Measurements from ENCODE around the gene PTEN. TPM values are rescaled to one million over a fixed set of nuclear protein-coding genes. Genes with fewer than 3 reads are reported as not detected.
"Not testable (repeated sequence)": the region's sequence is repeated elsewhere in the genome, so short reads cannot be mapped to it uniquely, and the experiment has no call there.

PTEN gene
- total RNA-seq, 4 donors from 2014 or later, result 143 to 224 (median 171) TPM

GRCh38 chr10:87875929-87876571 is 12.6 kb downstream of the PTEN start:
- Histone ChIP-seq H3K27me3 (no peaks in the 10 kb centered on the region), H3K9me3 (no peaks in the 10 kb centered on the region), H3K4me3 (no peak overlapping the region), H3K4me1 (peaks cover 0 to 90% (median 39%) of the 10 kb centered on the region in 4 donors), H3K36me3 (peaks cover 0 to 18% (median 0%) of the 10 kb centered on the region in 3 donors), H3K27ac (no peak overlapping the region)
- no peak for DNase-seq (ENCODE audit: low spot score in 2 of 2)
- no peak for TF ChIP-seq CTCF (IDR thresholded peaks at IDR 0.05)
- no peak for TF ChIP-seq EP300 (IDR thresholded peaks at IDR 0.05)
- TF ChIP-seq POLR2A (IDR thresholded peaks at IDR 0.05), result no peak
- 14 to 21% methylated on average over 4 of the region's 4 CpGs for WGBS, 2 donors

- H3K4me1 ChIP-seq, result peaks cover 4 to 82% (median 23%) of the 10 kb centered on the region in 4 donors
- DNase-seq (ENCODE audit: low spot score in 2 of 2), result no peak
These were observed 15.4 kb downstream of the PTEN start for GRCh38 chr10:87878664-87879459.

GRCh38 chr10:87880336-87880735 is 16.9 kb downstream of the PTEN start:
- TF ChIP-seq POLR2A (IDR thresholded peaks at IDR 0.05) (no peak), CTCF (IDR thresholded peaks at IDR 0.05) (no peak), EP300 (IDR thresholded peaks at IDR 0.05) (no peak)
- DNase-seq (ENCODE audit: low spot score in 2 of 2), result no peak
- H3K9me3 ChIP-seq, result no peaks in the 10 kb centered on the region
- H3K27me3 ChIP-seq, result no peaks in the 10 kb centered on the region
- no peak overlapping the region for H3K4me3 ChIP-seq
- H3K27ac ChIP-seq, result no peak overlapping the region
- peaks cover 4 to 71% (median 17%) of the 10 kb centered on the region in 4 donors for H3K4me1 ChIP-seq
- peaks cover 0 to 25% (median 0%) of the 10 kb centered on the region in 3 donors for H3K36me3 ChIP-seq

More at GRCh38 chr10:87878664-87879459, 15.4 kb downstream of the PTEN start:
- no peak overlapping the region for H3K4me3 ChIP-seq
- peaks cover 0 to 25% (median 0%) of the 10 kb centered on the region in 3 donors for H3K36me3 ChIP-seq
- H3K27me3 ChIP-seq, result no peaks in the 10 kb centered on the region
- no peak overlapping the region for H3K27ac ChIP-seq
- H3K9me3 ChIP-seq, result no peaks in the 10 kb centered on the region
- TF ChIP-seq POLR2A (IDR thresholded peaks at IDR 0.05) (no peak), EP300 (IDR thresholded peaks at IDR 0.05) (no peak), CTCF (IDR thresholded peaks at IDR 0.05) (no peak)
- 84 to 88% methylated on average over 9 of the region's 9 CpGs for WGBS, 2 donors

GRCh38 chr10:87881373-87882059 is 18.1 kb downstream of the PTEN start:
- 96 to 99% methylated on average over 5 of the region's 5 CpGs for WGBS, 2 donors

GRCh38 chr10:87882555-87883294 is 19.3 kb downstream of the PTEN start:
- no peaks in the 10 kb centered on the region for H3K27me3 ChIP-seq
- H3K36me3 ChIP-seq, result peaks cover 0 to 49% (median 7%) of the 10 kb centered on the region in 3 donors
- TF ChIP-seq EP300 (IDR thresholded peaks at IDR 0.05) (no peak), CTCF (IDR thresholded peaks at IDR 0.05) (no peak), POLR2A (IDR thresholded peaks at IDR 0.05) (no peak)
- no peak for DNase-seq (ENCODE audit: low spot score in 2 of 2)
- H3K4me1 ChIP-seq, result peaks cover 4 to 54% (median 11%) of the 10 kb centered on the region in 4 donors
- H3K9me3 ChIP-seq, result peaks cover 0 to 6% (median 0%) of the 10 kb centered on the region in 4 donors
- 88% methylated on average over 2 of the region's 2 CpGs for WGBS, 2 donors
- no peak overlapping the region for H3K27ac ChIP-seq
- no peak overlapping the region for H3K4me3 ChIP-seq

More at GRCh38 chr10:87881373-87882059, 18.1 kb downstream of the PTEN start:
- not testable (repeated sequence) for H3K4me3 ChIP-seq; DNase-seq (ENCODE audit: low spot score in 2 of 2); H3K27ac ChIP-seq; H3K27me3 ChIP-seq; H3K9me3 ChIP-seq
- peaks cover 0 to 37% (median 4%) of the 10 kb centered on the region in 3 donors for H3K36me3 ChIP-seq
- H3K4me1 ChIP-seq, result peaks cover 4 to 63% (median 11%) of the 10 kb centered on the region in 4 donors
